Loucy (cell line): ENCODE results near the gene BMPR1B.

Experiments used
- CTCF ChIP-seq: fragments of 200-600 bp; sonication (generic); conservative IDR thresholded peaks from 2 replicates; pipeline ENCODE4 v1.5.1; 2014; ENCODE audit warnings: mild to moderate bottlenecking, antibody characterized with exemption, low read length
- EZH2phosphoT487 ChIP-seq: fragments of 200-600 bp; IDR thresholded peaks from 2 replicates; pipeline ENCODE4 v1.6.1; 2018; ENCODE audit warnings: antibody characterized with exemption, mild to moderate bottlenecking, moderate library complexity, borderline replicate concordance

DNA sequence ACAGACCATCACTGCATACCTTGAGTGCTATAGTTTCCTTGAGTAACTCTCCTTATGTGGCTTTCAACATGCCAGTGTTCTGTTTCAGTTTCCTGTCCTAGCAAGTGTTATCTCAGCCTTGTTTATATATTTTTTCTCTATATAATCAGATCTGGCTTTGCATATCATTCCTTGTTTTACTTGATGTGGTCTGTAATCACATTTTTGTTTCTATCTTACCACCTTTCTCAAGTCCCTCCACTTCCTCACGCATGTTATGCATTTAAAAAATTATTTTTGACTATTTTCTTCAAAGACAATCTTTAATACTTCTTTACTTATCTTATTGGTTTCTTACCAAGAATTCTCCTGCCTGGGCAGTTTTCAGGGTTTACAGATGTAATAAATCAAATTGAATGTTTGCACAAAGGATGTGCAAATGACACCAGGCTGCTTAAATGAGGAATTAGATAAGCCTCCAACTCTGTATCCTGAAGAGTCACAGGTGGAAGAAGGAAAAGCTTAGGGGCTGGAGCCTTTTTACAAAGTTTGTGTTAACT, 351.2 kb downstream of the BMPR1B start:
- TF ChIP-seq CTCF = no peak
- no peak for TF ChIP-seq EZH2phosphoT487
